ENCODE measurements around the gene EIF3F.

The EIF3F gene

GRCh38 chr11:8040261-8040920, 53.3 kb downstream of the EIF3F start:
- no peaks in the 10 kb centered on the region for H3K36me3 ChIP-seq (ENCODE audit: control insufficient read depth, insufficient read depth, low read length)
- H3K4me3 ChIP-seq (ENCODE audit: low read depth, low read length): no peak overlapping the region
- no peak overlapping the region for H3K9ac ChIP-seq (ENCODE audit: low read depth, low read length)
- no peaks in the 10 kb centered on the region for H3K9me3 ChIP-seq (ENCODE audit: control insufficient read depth, insufficient read depth, low read length)
- no peaks in the 10 kb centered on the region for H3K27me3 ChIP-seq (ENCODE audit: control insufficient read depth, insufficient read depth, low read length)
- no peaks in the 10 kb centered on the region for H3K4me1 ChIP-seq (ENCODE audit: control insufficient read depth, insufficient read depth, low read length)
- no peak overlapping the region for H3K27ac ChIP-seq (ENCODE audit: low read depth, low read length)

- Histone ChIP-seq H3K4me3 (ENCODE audit: low read depth, low read length) (no peak overlapping the region), H3K4me1 (ENCODE audit: control insufficient read depth, insufficient read depth, low read length) (no peaks in the 10 kb centered on the region), H3K27me3 (ENCODE audit: control insufficient read depth, insufficient read depth, low read length) (no peaks in the 10 kb centered on the region), H3K36me3 (ENCODE audit: control insufficient read depth, insufficient read depth, low read length) (no peaks in the 10 kb centered on the region), H3K27ac (ENCODE audit: low read depth, low read length) (no peak overlapping the region), H3K9ac (ENCODE audit: low read depth, low read length) (no peak overlapping the region), H3K9me3 (ENCODE audit: control insufficient read depth, insufficient read depth, low read length) (no peaks in the 10 kb centered on the region)
Observed at GRCh38 chr11:8040921-8041285, 53.8 kb downstream of the EIF3F start.

- no peak overlapping the region for H3K27ac ChIP-seq (ENCODE audit: low read depth, low read length)
- no peaks in the 10 kb centered on the region for H3K36me3 ChIP-seq (ENCODE audit: control insufficient read depth, insufficient read depth, low read length)
- H3K9ac ChIP-seq (ENCODE audit: low read depth, low read length): no peak overlapping the region
- no peaks in the 10 kb centered on the region for H3K4me1 ChIP-seq (ENCODE audit: control insufficient read depth, insufficient read depth, low read length)
- H3K4me3 ChIP-seq (ENCODE audit: low read depth, low read length): no peak overlapping the region
- H3K27me3 ChIP-seq (ENCODE audit: control insufficient read depth, insufficient read depth, low read length): no peaks in the 10 kb centered on the region
- no peaks in the 10 kb centered on the region for H3K9me3 ChIP-seq (ENCODE audit: control insufficient read depth, insufficient read depth, low read length)
Observed at GRCh38 chr11:8041576-8041975, 54.4 kb downstream of the EIF3F start.

GRCh38 chr11:8043756-8044155, 56.6 kb downstream of the EIF3F start:
- Histone ChIP-seq H3K9me3 (ENCODE audit: control insufficient read depth, insufficient read depth, low read length) (no peaks in the 10 kb centered on the region), H3K27ac (ENCODE audit: low read depth, low read length) (no peak overlapping the region)

GRCh38 chr11:8045839-8046238, 58.7 kb downstream of the EIF3F start:
- Histone ChIP-seq H3K36me3 (ENCODE audit: control insufficient read depth, insufficient read depth, low read length) (no peaks in the 10 kb centered on the region), H3K27me3 (ENCODE audit: control insufficient read depth, insufficient read depth, low read length) (no peaks in the 10 kb centered on the region), H3K9me3 (ENCODE audit: control insufficient read depth, insufficient read depth, low read length) (no peaks in the 10 kb centered on the region), H3K4me1 (ENCODE audit: control insufficient read depth, insufficient read depth, low read length) (no peaks in the 10 kb centered on the region), H3K9ac (ENCODE audit: low read depth, low read length) (no peak overlapping the region), H3K4me3 (ENCODE audit: low read depth, low read length) (no peak overlapping the region), H3K27ac (ENCODE audit: low read depth, low read length) (no peak overlapping the region)

More at GRCh38 chr11:8043756-8044155, 56.6 kb downstream of the EIF3F start:
- Histone ChIP-seq H3K27me3 (ENCODE audit: control insufficient read depth, insufficient read depth, low read length) (no peaks in the 10 kb centered on the region), H3K36me3 (ENCODE audit: control insufficient read depth, insufficient read depth, low read length) (no peaks in the 10 kb centered on the region), H3K4me1 (ENCODE audit: control insufficient read depth, insufficient read depth, low read length) (no peaks in the 10 kb centered on the region), H3K9ac (ENCODE audit: low read depth, low read length) (no peak overlapping the region), H3K4me3 (ENCODE audit: low read depth, low read length) (no peak overlapping the region)

GRCh38 chr11:8047382-8047781, 60.2 kb downstream of the EIF3F start:
- Histone ChIP-seq H3K9me3 (ENCODE audit: control insufficient read depth, insufficient read depth, low read length) (no peaks in the 10 kb centered on the region), H3K36me3 (ENCODE audit: control insufficient read depth, insufficient read depth, low read length) (no peaks in the 10 kb centered on the region), H3K27me3 (ENCODE audit: control insufficient read depth, insufficient read depth, low read length) (no peaks in the 10 kb centered on the region; the same call in 1 of the 2 replicates), H3K4me3 (ENCODE audit: low read depth, low read length) (no peak overlapping the region), H3K27ac (ENCODE audit: low read depth, low read length) (no peak overlapping the region), H3K9ac (ENCODE audit: low read depth, low read length) (no peak overlapping the region), H3K4me1 (ENCODE audit: control insufficient read depth, insufficient read depth, low read length) (no peaks in the 10 kb centered on the region)

GRCh38 chr11:8049084-8049483, 61.9 kb downstream of the EIF3F start:
- no peak overlapping the region for H3K4me3 ChIP-seq (ENCODE audit: low read depth, low read length)
- no peaks in the 10 kb centered on the region for H3K36me3 ChIP-seq (ENCODE audit: control insufficient read depth, insufficient read depth, low read length)

More at GRCh38 chr11:8049084-8049483, 61.9 kb downstream of the EIF3F start:
- Histone ChIP-seq H3K9me3 (ENCODE audit: control insufficient read depth, insufficient read depth, low read length) (no peaks in the 10 kb centered on the region), H3K27ac (ENCODE audit: low read depth, low read length) (no peak overlapping the region), H3K9ac (ENCODE audit: low read depth, low read length) (no peak overlapping the region), H3K4me1 (ENCODE audit: control insufficient read depth, insufficient read depth, low read length) (no peaks in the 10 kb centered on the region), H3K27me3 (ENCODE audit: control insufficient read depth, insufficient read depth, low read length) (no peaks in the 10 kb centered on the region; the same call in 1 of the 2 replicates)

All from HUES48 (cell line).